HFFc6 (cell line): ENCODE data around the gene ZNF655. TPM values are rescaled to one million over a fixed set of nuclear protein-coding genes. Genes with fewer than 3 reads are reported as not detected.

ENCODE experiments used
- DNase-seq: peaks from one replicate; pipeline ENCODE4 v3.0.0-alpha.2; 2018
- H3K27ac Mint-ChIP-seq: 2 replicates; pipeline ENCODE4 v1.8.0; 2020; ENCODE audit warnings: mild to moderate bottlenecking, mixed read lengths
- H3K27me3 Mint-ChIP-seq: 2 replicates; pipeline ENCODE4 v1.8.0; 2021; ENCODE audit warnings: mild to moderate bottlenecking, moderate library complexity, mixed read lengths; ENCODE audit not compliant: insufficient read depth
- H3K36me3 Mint-ChIP-seq: 2 replicates; pipeline ENCODE4 v1.8.0; 2021; ENCODE audit warnings: low read depth, mixed read lengths
- H3K4me1 Mint-ChIP-seq: 2 replicates; pipeline ENCODE4 v1.8.0; 2020; ENCODE audit warnings: low read depth, mixed read lengths
- H3K4me3 Mint-ChIP-seq: 2 replicates; pipeline ENCODE4 v1.8.0; 2020; ENCODE audit warnings: mild to moderate bottlenecking, moderate library complexity, mixed read lengths
- H3K9me3 Mint-ChIP-seq: 2 replicates; pipeline ENCODE4 v1.8.0; 2020; ENCODE audit warnings: mild to moderate bottlenecking, mixed read lengths
- total RNA-seq, 6 experiments: library from RNA; stranded (reverse); fragmentation: NEBNext Ultra II Directional; extraction: Animal tissue kit (Norgen Biotek cat#: 25700); gene quantifications; 2 replicates in 1 of 6; 3 replicates in 5 of 6; pipeline ENCODE4 v1.2.3, GENCODE V29; 2021
- TF ChIP-seq, protein P1 (sequence below): fragments of 200-600 bp; sonication (generic); IDR thresholded peaks from 2 replicates; pipeline ENCODE4 v1.5.0; 2021; ENCODE audit warnings: antibody characterized with exemption, mild to moderate bottlenecking

Gene ZNF655
- total RNA-seq, 6 experiments from 2014 or later, result 38.6 to 50.0 (median 43.5) TPM

DNA sequence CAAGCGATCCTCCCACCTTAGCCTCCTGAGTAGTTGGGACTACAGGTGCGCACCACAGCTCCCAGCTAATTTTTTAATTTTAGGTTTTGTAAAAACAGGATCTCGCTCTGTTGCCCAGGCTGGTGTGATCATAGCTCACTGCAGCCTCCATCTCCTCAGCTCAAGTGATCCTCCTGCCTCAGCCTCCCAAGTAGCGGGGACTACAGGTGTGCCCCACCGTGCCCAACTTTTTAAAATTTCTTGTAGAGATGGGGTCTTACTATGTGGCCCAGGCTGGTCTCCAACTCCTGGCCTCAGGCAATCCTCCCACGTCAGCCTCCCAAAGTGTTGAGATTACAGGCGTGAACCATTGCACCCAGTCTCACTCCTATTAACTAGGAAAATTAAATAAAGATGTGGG lies 47.1 kb downstream of the ZNF655 start:
- TF ChIP-seq, protein P1, sequence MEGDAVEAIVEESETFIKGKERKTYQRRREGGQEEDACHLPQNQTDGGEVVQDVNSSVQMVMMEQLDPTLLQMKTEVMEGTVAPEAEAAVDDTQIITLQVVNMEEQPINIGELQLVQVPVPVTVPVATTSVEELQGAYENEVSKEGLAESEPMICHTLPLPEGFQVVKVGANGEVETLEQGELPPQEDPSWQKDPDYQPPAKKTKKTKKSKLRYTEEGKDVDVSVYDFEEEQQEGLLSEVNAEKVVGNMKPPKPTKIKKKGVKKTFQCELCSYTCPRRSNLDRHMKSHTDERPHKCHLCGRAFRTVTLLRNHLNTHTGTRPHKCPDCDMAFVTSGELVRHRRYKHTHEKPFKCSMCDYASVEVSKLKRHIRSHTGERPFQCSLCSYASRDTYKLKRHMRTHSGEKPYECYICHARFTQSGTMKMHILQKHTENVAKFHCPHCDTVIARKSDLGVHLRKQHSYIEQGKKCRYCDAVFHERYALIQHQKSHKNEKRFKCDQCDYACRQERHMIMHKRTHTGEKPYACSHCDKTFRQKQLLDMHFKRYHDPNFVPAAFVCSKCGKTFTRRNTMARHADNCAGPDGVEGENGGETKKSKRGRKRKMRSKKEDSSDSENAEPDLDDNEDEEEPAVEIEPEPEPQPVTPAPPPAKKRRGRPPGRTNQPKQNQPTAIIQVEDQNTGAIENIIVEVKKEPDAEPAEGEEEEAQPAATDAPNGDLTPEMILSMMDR, result no peak
- no peaks in the 10 kb centered on the region for H3K4me1 Mint-ChIP-seq
- H3K27me3 Mint-ChIP-seq, result peaks cover 15% of the 10 kb centered on the region
- H3K4me3 Mint-ChIP-seq, result no peak overlapping the region
- no peaks in the 10 kb centered on the region for H3K36me3 Mint-ChIP-seq
- DNase-seq, result no peak
- no peak overlapping the region for H3K27ac Mint-ChIP-seq
- H3K9me3 Mint-ChIP-seq, result no peaks in the 10 kb centered on the region

DNA sequence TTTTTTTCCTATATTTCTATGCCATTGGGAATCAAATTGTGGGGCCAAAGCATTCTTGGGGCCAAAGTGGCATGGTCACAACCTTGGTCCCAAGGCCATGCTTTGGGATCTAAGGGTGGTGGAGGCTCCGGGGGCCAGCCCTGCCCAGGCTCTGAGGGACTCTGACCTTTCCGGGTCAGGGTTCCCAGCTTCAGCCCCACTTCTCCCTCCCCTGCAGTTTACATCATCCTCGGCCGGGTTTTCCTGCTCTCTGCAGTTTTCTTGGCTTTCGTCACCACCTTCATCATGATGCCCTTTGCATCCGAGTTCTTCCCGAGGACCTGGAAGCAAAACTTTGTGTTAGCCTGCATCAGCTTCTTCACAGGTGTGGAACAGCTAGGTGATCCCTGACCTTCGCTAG lies 48.1 kb downstream of the ZNF655 start:
- Mint-ChIP-seq H3K9me3 (no peaks in the 10 kb centered on the region), H3K27me3 (peaks cover 16% of the 10 kb centered on the region), H3K4me3 (no peak overlapping the region), H3K36me3 (no peaks in the 10 kb centered on the region), H3K4me1 (no peaks in the 10 kb centered on the region), H3K27ac (no peak overlapping the region)
- DNase-seq, result no peak
- TF ChIP-seq, protein P1, result no peak

DNA sequence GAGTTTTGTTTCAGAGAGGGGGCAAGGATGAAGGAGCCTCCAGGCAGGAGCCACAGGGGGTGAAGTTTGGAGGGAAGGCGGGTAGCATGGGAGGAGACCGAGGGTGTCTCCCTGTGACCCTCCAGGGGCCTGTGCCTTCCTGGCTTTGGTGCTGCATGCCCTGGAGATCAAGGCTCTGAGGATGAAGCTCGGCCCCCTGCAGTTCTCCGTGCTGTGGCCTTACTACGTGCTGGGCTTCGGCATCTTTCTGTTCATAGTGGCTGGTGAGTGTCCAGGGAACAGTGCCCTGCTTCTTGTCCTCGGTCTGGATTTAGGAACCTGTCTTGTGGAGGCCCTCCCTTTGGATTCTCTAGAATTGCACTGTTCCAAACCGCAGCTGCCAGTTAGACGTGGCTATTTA lies 49.1 kb downstream of the ZNF655 start:
- H3K27me3 Mint-ChIP-seq, result peaks cover 20% of the 10 kb centered on the region
- H3K4me1 Mint-ChIP-seq, result no peaks in the 10 kb centered on the region

DNA sequence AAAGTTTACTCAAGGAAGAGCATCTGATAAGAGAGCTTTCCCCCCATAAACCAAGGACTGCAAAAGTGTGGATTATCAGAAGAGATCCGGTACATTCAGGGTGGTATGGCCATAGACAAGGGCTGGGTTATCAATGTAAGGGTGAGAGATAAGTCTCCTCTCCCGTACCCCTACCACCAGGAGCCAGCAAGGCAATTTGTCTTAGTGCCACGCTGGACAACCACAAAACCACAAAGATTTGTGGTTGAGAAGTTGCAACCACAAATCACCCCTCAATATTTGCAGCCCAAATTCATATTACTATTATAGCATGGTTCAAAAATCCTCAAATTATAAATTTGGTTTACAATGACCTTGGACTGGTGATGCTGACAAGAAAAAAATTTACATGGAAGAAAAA lies 56.1 kb downstream of the ZNF655 start:
- H3K4me3 Mint-ChIP-seq, result no peak overlapping the region
- TF ChIP-seq, protein P1, result no peak
- no peak for DNase-seq
- peaks cover 40% of the 10 kb centered on the region for H3K4me1 Mint-ChIP-seq
- H3K27me3 Mint-ChIP-seq, result peaks cover 6% of the 10 kb centered on the region
- no peak overlapping the region for H3K27ac Mint-ChIP-seq
- no peaks in the 10 kb centered on the region for H3K9me3 Mint-ChIP-seq
- H3K36me3 Mint-ChIP-seq, result peaks cover 4% of the 10 kb centered on the region

More for the DNA sequence above, 49.1 kb downstream of the ZNF655 start:
- no peak overlapping the region for H3K4me3 Mint-ChIP-seq
- TF ChIP-seq, protein P1, result no peak
- no peaks in the 10 kb centered on the region for H3K36me3 Mint-ChIP-seq
- no peak for DNase-seq
- no peaks in the 10 kb centered on the region for H3K9me3 Mint-ChIP-seq
- H3K27ac Mint-ChIP-seq, result no peak overlapping the region

DNA sequence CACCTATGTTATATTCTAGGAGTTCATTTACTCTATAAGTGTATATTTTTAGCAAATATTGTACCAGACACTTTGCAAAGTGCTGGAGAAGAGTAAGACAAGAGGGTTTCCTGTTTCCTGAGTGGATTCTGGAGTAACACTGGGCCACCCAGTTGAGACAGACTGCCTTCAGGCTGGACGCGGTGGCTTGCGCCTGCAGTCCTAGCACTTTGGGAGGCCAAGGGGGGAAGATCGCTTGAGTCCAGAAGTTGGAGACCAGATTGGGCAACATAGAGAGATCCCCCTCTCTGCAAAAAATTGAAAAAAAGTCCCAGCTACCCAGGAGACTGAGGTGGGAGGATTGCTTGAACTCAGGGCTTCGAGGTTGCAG lies 57.5 kb downstream of the ZNF655 start:
- H3K27ac Mint-ChIP-seq, result peak overlapping the region; percentile 90
- H3K27me3 Mint-ChIP-seq, result peaks cover 6% of the 10 kb centered on the region
- TF ChIP-seq, protein P1, result no peak
- peak overlapping the region; percentile 95 for H3K4me3 Mint-ChIP-seq
- DNase-seq, result no peak
- peaks cover 9% of the 10 kb centered on the region for H3K36me3 Mint-ChIP-seq
- no peaks in the 10 kb centered on the region for H3K9me3 Mint-ChIP-seq
- peaks cover 51% of the 10 kb centered on the region for H3K4me1 Mint-ChIP-seq
